Measurements from ENCODE around the gene ZDHHC6. TPM values are rescaled to one million over a fixed set of nuclear protein-coding genes. Genes with fewer than 3 reads are reported as not detected.
"Not testable (repeated sequence)": the region's sequence is repeated elsewhere in the genome, so short reads cannot be mapped to it uniquely, and the experiment has no call there.

Gene ZDHHC6
- total RNA-seq, 1 donor from 2014 or later = 15.3 TPM

- no peak for DNase-seq (ENCODE audit: low read depth)
Measured at GRCh38 chr10:112393341-112393740, 53.4 kb downstream of the ZDHHC6 start.

- no peak for DNase-seq (ENCODE audit: low read depth)
Measured at GRCh38 chr10:112390125-112390703, 56.5 kb downstream of the ZDHHC6 start.

- DNase-seq (ENCODE audit: low read depth) = no peak
Measured at GRCh38 chr10:112389271-112389822, 57.4 kb downstream of the ZDHHC6 start.

GRCh38 chr10:112388548-112388947 lies 58.2 kb downstream of the ZDHHC6 start:
- DNase-seq (ENCODE audit: low read depth) = no peak

GRCh38 chr10:112388056-112388455 lies 58.7 kb downstream of the ZDHHC6 start:
- not testable (repeated sequence) for DNase-seq (ENCODE audit: low read depth)

GRCh38 chr10:112385201-112385600 lies 61.5 kb downstream of the ZDHHC6 start:
- DNase-seq (ENCODE audit: low read depth) = no peak

GRCh38 chr10:112384141-112384540 lies 62.6 kb downstream of the ZDHHC6 start:
- no peak for DNase-seq (ENCODE audit: low read depth)

GRCh38 chr10:112383325-112383724 lies 63.4 kb downstream of the ZDHHC6 start:
- peak; percentile 26 for DNase-seq (ENCODE audit: low read depth)

- DNase-seq (ENCODE audit: low read depth) = peak; percentile 38
Measured at GRCh38 chr10:112382515-112383235, 64.0 kb downstream of the ZDHHC6 start.

Other genes starting within 250 kb of the ZDHHC6 start
- 0.05 TPM in 1 of 2 replicates, not detected in the other for gene TECTB, start 163.5 kb downstream of the ZDHHC6 start, total RNA-seq
- gene ACSL5, start 72.8 kb downstream of the ZDHHC6 start, total RNA-seq = 0.52 and 0.88 TPM in 2 replicates
- 28.1 and 35.3 TPM in 2 replicates for gene VTI1A, start 301 bp upstream of the ZDHHC6 start, total RNA-seq

All from myocyte (in vitro differentiated cells).